RCC 7860 (cell line): Measurements from ENCODE around the gene USP9X.
"Not testable (repeated sequence)": the region's sequence is repeated elsewhere in the genome, so short reads cannot be mapped to it uniquely, and the experiment has no call there.

Experiments
- DNase-seq: peaks from one replicate; pipeline ENCODE4 v3.0.0-alpha.2; 2015; ENCODE audit warnings: low spot score
- FAIRE-seq: peaks from 2 replicates; lab custom pipeline; 2012; peaks lifted over from hg19 to GRCh38; lab: Jason Lieb, UNC

Gene USP9X, protein sequence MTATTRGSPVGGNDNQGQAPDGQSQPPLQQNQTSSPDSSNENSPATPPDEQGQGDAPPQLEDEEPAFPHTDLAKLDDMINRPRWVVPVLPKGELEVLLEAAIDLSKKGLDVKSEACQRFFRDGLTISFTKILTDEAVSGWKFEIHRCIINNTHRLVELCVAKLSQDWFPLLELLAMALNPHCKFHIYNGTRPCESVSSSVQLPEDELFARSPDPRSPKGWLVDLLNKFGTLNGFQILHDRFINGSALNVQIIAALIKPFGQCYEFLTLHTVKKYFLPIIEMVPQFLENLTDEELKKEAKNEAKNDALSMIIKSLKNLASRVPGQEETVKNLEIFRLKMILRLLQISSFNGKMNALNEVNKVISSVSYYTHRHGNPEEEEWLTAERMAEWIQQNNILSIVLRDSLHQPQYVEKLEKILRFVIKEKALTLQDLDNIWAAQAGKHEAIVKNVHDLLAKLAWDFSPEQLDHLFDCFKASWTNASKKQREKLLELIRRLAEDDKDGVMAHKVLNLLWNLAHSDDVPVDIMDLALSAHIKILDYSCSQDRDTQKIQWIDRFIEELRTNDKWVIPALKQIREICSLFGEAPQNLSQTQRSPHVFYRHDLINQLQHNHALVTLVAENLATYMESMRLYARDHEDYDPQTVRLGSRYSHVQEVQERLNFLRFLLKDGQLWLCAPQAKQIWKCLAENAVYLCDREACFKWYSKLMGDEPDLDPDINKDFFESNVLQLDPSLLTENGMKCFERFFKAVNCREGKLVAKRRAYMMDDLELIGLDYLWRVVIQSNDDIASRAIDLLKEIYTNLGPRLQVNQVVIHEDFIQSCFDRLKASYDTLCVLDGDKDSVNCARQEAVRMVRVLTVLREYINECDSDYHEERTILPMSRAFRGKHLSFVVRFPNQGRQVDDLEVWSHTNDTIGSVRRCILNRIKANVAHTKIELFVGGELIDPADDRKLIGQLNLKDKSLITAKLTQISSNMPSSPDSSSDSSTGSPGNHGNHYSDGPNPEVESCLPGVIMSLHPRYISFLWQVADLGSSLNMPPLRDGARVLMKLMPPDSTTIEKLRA (N-terminal part only)

DNA sequence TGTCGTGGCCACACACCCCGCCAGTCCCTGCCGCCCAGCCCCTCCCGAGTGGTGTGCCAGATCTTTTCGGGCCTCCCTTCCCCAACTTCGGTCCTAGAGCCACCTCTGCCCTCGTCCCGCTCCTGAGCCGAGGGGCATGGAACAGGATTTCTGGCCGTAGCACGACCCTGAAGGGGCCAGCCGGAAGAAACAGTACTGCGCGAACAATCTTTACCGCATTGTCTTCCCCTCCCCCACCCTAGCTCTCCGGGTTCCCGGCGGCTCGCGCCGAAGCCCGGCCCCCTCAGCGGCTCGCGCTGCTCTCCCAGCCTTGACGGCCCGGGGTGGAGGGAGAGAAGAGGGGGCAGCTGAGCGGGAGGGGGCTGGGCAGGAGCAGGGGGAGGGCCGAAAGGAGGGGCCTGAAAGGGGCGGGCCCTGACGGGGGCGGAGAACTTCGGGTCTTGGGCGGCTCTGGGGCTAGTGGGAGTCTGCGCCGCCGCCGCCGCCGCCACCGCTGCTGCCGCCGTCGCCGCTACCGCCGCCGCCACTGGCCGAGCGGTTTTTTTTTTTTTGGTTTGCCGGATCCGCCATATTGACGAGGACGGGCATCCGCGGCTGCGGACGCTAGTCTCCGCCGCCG is at the start of gene USP9X:
Gene USP9X (plus strand): TSS at position 553 of the 619 bp plus-strand sequence. CDS start 38,184 bp downstream, outside the sequence.
- DNase-seq (peak; percentile 69), FAIRE-seq (no peak)

DNA sequence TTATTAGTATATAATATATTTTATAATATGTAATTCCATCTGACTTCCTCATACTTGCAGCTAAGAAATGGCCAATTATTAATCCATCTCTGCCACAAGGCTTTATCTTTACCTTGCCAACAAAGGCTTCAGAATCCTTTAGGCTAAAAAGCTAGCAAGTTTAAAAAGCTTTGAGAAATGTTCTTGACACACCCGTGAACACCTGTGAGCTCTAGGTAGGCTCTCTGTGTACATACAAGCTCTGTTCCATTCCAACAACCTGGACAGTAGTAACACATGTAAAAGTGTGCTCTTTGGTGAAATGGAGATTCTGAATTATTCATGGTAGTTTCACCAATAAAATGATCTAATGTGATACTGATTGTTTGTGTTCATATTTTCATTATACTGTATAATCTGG is 49.7 kb upstream of the USP9X start:
- DNase-seq (no peak), FAIRE-seq (no peak)

DNA sequence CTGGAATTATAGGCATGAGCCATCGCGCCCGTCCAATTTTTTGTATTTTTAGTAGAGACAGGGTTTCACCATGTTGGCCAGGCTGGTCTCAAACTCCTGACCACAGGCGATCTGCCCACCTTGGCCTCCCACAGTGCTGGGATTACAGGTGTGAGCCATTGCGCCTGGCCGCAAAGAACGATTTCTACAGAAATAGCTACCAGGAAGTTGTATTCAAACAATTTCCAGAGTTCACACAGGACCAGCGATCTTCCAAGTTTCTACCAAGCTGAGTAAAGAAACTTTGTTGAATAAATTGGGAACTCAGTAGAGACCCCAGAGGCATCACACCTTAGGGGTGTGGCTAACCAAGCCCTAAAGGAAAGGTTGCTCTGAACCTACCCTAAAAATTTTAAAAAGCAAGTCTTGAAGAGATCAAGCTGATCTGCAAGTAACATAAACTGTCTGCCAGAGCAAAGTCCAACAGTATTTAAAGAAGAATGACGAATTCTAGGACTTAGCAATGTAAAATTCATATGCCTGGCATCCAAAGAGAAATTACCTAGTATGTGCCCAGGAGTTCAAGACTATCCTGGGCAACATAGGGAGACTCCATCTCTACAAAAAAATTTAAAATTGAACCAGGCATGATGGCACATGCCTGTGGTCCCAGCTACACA is 48.4 kb upstream of the USP9X start:
- FAIRE-seq: no peak
- DNase-seq: no peak

DNA sequence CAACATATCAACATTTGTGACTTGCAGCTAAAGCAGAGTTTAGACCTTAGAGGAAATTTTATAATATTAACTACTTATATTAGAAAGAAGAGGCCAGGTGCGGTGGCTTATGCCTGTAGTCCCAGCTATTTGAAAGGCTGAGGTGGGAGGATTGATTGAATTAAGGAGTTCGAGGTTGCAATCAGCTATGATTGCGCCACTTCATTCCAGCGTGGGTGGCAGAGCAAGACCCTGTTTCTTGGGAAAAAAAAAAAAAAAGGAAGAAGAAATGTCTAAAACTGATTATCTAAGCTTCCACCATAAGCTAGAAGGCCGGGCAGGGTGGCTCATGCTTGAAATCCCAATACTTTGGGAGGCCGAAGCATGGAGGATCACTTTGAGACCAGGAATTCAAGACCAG is 42.0 kb upstream of the USP9X start:
- no peak for DNase-seq
- no peak for FAIRE-seq

DNA sequence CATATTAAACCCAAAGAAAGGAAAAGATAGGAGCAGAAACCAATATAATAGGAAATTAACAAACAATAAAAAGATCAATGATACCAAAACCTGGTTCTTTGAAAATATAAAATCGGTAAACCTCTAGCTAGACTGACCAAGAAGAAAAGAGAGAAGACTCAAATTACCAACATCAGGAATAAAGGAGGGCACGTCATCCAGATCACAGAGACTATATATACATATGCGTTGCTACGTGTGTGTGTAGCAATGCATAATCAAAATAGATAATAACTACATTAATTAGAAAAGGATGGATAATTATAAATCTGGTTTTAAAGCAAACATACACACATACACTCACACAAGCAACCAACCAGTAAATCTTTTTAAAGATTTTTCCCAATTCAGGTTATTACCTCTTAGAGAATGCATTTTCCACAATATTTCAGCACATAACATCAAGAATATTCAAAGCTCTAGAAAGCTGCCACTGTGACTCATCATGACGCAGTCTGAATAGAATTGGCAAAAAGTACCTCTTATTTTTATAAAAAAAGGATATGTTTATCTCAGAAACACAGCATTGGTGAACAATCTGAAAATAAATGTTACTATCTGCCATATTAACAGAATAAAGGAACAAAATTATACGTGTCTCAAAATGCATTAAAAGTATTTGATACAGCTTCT is 41.4 kb upstream of the USP9X start:
- DNase-seq: no peak

DNA sequence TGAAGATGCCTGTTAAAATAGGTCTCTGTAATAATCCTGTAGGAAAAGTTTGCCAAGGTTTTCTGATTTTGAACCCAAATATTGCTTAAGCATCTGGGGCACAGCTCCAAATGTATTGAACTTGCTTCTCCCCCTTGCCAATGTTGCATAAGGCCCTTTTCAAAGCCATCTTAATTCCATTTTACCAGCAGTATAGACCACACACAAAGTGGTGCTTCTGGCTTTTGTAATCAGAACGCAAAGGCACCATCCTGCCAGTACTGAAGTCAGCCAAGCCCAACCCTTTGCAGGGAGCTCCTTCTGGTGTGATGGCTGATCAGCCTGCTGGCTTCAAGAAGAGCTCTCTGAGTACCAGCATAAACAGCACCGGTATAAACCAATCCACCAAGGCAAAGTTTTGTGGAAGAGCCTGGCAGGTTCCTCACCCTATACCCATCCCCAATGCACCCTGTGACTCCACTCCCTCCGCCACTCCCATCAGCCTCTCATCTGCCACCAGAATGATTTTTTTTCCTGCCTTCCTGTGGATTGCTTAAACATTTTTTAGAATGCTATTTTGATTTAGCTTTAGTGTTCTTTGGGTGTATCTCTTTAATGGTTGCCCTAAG is 39.2 kb upstream of the USP9X start:
- no peak for FAIRE-seq
- DNase-seq: no peak

More for the DNA sequence above, 41.4 kb upstream of the USP9X start:
- FAIRE-seq: no peak

DNA sequence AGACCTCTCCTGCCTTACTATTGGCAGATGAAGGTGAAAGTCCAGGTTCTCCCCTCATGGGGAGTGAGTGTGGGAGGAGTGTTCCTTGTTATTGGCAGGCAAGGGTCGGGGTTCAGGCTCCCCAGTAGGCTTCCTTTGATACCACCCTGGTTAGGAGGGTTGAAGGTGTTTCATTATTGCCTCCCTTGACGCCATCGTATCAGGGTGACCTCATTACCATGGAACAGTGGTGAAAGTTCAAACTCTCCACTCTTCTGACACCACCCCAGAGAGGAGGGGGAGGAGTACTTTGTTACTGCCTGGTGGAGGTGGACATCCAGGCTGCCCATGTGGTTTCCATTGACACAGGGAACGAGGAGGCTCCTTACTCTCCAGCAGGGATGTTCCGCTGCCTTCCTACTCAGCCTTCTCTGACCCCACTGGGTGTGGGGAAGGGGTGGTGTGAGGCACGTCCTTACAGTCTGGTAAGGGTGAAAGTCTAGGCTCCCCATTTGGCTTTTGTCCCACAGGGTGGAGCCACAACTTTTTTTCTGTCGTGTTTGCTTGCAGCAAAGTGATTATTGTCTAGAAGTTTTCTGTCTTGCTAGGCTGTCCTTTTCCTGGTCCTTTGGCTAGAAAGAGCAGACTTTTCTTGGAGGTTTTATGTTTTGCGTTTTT is 37.2 kb upstream of the USP9X start:
- FAIRE-seq (no peak), DNase-seq (no peak)

DNA sequence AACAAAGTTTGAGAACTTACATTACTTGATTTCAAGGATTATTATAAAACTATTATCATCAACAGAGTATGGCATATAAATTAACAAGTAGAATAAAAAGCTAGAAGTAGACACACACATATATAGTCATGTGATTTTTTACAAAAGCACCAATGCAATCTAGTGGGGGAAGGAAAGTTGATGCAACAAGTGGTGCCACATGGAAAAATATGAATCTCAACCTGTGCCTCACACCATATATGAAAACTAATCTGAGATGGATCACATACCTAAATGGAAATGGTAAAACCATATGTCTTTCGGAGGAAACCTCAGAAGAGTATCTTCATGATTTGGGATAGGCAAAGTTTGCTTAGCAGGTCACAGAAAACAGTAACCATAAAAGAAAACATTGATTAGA is 34.9 kb upstream of the USP9X start:
- FAIRE-seq: no peak
- DNase-seq: no peak

DNA sequence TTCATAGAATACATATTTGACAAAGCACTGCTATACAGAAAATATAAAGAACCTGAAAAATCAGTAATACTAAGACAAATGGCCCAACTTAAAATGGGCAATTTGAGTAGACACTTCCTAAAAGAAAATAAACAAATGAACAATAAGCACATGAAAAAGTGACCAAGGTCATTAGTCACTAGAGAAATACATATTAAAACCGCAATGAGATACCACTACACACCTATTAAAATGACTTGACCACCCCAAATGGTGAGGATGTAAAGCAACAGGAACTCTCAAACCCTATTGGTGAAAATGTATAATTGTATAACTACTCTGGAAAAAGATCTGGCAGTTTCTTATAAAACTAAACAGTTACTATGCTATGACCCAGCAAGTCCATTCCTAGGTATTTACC is 34.0 kb upstream of the USP9X start:
- no peak for DNase-seq
- no peak for FAIRE-seq

DNA sequence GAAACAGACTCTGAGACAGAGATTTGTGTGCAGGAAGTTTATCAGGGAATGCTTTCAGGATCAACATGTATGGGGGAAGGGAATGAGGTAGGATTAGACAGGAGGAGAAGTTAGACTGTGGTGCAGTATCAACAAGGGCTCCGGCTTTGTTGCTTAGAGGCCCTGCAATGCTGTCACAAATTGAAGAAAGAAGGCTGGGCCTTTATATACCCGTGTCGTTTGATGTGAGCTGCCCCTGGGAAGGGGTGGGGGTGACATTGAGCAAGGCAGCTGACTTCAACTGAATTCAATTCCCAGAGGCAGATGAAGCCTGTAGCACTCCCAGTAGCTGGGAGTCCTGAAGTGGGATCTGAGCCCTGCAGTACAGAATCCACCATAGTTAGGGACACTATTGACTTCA is 29.5 kb upstream of the USP9X start:
- FAIRE-seq (no peak), DNase-seq (no peak)

DNA sequence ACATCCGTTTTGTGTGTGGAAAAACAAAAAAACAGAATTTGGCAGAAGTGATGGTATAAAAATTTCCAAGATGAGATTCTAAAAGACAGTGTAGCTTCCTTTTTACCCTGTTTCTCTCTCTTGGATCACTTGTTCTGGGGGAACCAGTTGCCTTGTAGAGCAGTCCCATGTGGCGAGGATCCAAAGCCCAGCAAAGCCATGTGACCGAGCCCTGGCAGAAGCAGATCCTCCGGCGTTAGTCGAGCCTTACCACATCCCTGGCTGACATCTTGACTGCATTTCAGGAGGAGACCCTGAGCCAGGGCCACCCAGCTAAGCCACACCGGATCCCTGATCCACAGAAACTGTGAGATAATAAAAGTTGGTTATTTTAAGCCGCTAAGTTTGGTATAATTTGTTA is 22.0 kb upstream of the USP9X start:
- FAIRE-seq, DNase-seq: not testable (repeated sequence)

DNA sequence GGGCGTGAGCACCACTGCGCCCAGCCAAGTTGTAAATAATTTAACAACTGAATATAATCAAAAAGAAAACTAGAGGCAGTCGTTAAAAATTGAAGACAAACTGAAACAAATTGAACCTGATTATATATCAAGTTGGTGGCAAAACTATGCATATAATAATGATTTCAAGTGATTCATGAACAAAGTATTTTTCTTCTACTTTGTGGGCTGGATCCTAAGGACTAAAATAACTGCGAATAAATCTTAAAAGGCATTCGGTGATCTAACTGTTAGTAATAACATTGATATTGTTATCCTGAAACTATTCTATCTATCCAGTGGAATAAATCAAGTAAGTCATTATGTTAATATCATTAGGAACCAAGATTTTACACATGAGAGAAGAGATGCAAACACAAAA is 21.2 kb upstream of the USP9X start:
- DNase-seq (peak; percentile 26), FAIRE-seq (peak; percentile 74)

DNA sequence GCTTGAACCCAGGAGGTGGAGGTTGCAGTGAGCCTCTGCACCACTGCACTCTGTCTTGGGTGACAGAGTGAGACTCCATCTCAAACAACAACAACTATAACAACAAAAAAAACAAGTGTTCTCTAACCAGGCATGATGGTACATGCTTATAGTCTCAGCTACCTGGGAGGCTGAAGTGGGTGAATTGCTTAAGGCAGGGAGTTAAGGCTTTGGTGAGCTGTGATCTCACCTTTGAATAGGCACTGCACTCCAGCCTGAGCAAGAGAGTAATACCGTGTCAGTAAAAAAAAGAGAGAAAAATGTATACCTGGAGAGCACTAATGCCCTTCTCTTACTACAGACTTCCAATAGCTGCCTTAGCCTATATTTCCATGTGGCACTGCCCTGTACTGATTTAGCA is 18.9 kb upstream of the USP9X start:
- FAIRE-seq: no peak
- DNase-seq: no peak

DNA sequence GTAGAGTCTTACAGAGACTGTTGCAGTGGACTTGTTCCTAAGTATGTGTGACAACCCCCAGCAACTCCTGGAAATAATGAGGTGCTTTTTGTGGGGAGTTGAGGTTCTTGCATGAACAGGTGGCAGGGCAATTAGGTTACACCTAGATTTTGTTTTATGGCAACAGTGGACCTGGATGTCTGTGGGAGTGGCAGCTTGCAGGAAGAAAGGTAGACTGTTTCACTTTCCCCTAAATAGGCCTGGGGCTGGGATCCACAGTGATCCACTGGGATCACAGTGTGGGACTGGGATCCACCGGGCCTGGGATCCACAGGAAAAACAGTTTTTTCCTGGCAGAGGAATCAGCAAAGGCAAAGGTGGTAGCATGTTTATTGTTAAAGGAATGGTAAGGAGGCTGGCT is 18.3 kb upstream of the USP9X start:
- no peak for FAIRE-seq
- DNase-seq: no peak

DNA sequence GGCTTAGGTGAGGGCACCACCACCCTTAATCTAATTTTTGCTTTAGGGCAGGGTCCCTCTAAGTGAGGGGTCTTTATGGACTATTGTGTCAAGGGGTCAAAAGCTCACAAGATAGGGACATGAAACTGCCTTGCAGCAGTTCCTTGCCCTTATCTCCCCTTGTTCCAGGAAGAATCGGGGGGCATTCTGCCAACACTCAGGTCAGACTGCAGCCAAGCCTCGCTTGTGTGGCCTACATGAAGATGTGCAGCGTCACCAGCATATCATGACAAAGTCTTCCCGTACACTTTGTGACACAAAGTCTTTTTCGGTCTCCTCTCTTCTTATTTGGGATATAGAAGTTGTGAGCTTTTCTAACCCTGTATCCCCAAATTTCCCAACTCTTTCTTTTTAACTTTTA is 17.5 kb upstream of the USP9X start:
- FAIRE-seq: no peak

DNA sequence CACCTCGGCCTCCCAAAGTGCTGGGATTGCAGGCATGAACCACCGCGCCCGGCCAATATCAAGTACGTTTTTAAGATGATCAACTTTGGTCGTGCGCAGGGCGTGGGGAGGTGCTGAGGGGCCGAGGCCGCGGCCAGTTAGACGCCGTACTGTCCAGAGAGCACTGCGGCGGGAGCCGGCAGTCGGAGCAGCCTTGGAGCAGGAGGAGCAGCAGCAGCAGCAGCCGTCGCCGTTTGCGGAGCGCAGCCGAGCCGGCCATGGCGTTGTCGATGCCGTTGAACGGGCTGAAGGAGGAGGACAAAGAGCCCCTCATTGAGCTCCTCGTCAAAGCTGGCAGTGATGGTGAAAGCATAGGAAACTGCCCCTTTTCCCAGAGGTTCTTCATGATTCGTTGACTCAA is 8.5 kb upstream of the USP9X start:
- no peak for DNase-seq
- FAIRE-seq: no peak

More for the DNA sequence above, 17.5 kb upstream of the USP9X start:
- no peak for DNase-seq

DNA sequence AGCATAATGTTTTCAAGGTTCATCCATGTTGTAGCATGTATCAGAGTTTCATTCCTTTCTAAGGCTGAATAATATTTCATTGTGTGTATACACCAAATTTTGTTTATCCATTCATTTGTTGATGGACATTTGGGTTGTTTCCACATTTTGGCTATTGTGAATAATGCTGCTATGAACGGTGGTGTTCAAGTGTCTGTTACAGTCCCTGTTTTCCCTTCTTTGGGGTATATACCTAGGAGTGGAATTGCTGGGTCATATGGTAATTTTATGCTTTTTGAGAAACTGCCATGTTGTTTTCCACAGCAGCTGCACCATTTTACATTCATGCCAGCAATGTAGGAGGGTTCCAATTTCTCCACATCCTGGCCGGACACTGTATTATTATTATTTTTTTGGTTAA is 3.4 kb upstream of the USP9X start:
- DNase-seq (no peak), FAIRE-seq (no peak)

DNA sequence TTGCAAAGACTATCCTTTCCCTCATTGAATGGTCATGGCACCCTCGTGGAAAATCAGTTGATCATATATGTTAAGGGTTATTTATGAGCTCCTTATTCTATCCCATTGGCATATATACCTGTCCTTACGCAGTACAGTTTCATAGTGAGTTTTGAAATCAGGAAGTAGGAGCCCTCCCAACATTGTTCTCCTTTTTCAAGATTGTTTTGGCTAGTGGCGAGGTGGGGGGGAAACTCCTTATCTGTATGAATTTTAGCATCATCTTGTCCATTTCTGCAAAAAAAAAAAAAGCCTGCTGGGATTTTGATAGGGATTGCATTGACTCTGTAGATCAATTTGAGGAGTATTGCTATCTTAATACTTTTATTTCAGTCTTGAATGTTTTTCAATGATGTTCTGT is 2.5 kb upstream of the USP9X start:
- FAIRE-seq (no peak), DNase-seq (no peak)
